ENCODE data around the gene ANKDD1B. TPM values are rescaled to one million over a fixed set of nuclear protein-coding genes. Genes with fewer than 3 reads are reported as not detected.

Gene ANKDD1B
- total RNA-seq, 6 experiments from 2014 or later = 0.17 to 0.26 TPM; not detected in 4

DNA sequence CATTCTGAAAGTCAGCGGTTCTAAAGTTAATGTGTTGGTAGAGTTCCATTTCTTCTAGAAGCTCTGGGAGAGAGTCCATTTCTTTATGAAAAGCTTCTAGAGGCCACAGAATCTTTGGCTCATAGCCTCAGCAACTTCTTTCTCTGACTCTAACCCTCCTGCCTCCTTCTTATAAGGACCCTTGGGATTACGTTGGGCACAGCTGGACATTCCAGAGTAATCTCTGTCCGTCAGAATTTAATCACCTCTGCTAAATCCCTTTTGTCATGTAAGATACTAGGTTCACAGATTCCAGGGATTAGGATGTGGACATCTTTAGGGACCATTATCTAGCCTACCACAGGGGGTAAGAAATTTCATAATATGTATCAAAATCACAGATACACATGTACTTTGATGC, 22.6 kb upstream of the ANKDD1B start:
- ATAC-seq (no peak), DNase-seq (no peak)
- 84% methylated on average over 3 of the region's 3 CpGs for WGBS (ENCODE audit: insufficient coverage, low coverage, low lambda C conversion rate, missing lambda C conversion rate)
- no peak overlapping the region for H3K27ac ChIP-seq
- TF ChIP-seq, protein P1, sequence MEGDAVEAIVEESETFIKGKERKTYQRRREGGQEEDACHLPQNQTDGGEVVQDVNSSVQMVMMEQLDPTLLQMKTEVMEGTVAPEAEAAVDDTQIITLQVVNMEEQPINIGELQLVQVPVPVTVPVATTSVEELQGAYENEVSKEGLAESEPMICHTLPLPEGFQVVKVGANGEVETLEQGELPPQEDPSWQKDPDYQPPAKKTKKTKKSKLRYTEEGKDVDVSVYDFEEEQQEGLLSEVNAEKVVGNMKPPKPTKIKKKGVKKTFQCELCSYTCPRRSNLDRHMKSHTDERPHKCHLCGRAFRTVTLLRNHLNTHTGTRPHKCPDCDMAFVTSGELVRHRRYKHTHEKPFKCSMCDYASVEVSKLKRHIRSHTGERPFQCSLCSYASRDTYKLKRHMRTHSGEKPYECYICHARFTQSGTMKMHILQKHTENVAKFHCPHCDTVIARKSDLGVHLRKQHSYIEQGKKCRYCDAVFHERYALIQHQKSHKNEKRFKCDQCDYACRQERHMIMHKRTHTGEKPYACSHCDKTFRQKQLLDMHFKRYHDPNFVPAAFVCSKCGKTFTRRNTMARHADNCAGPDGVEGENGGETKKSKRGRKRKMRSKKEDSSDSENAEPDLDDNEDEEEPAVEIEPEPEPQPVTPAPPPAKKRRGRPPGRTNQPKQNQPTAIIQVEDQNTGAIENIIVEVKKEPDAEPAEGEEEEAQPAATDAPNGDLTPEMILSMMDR (IDR thresholded peaks at IDR 0.05) = no peak
- H3K27me3 ChIP-seq = no peaks in the 10 kb centered on the region
- H3K4me1 ChIP-seq = no peaks in the 10 kb centered on the region
- intact Hi-C loops (cut with DNase I) = no loop called here
- no peaks in the 10 kb centered on the region for H3K9me3 ChIP-seq
- H3K36me3 ChIP-seq = peaks cover 0 to 11% (median 2%) of the 10 kb centered on the region in 4 donors
- no peak overlapping the region for H3K4me3 ChIP-seq

DNA sequence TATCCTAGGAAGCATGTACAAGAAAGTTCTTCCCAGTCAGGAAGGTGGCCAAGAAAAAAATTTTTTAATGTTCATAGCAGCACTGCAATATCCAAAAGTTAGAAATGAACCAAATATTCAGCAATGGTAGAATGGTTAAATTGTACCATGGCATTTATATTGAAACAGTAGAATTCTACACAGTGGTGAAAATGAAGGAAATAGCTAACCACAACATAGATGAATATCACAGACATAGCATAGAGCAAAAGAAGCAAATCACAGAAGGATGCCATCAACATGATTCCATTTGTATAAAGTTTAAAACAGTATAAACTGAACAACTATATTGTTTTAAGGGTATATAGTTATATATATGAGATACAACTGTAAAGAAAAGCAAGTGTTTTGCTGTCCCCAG, 10.7 kb upstream of the ANKDD1B start:
- TF ChIP-seq POLR2A (IDR thresholded peaks at IDR 0.05) = no peak
- TF ChIP-seq, protein P1 (IDR thresholded peaks at IDR 0.05) = no peak
- no peak for DNase-seq

GRCh38 chr5:75601567-75601966, 9.7 kb upstream of the ANKDD1B start:
- H3K4me1 ChIP-seq = no peaks in the 10 kb centered on the region
- TF ChIP-seq, protein P1 (IDR thresholded peaks at IDR 0.05) = no peak
- TF ChIP-seq POLR2A (IDR thresholded peaks at IDR 0.05) = no peak
- H3K9me3 ChIP-seq = no peaks in the 10 kb centered on the region
- no peaks in the 10 kb centered on the region for H3K27me3 ChIP-seq
- no peak overlapping the region for H3K27ac ChIP-seq
- intact Hi-C loops (cut with DNase I) = no loop called here
- no peak for ATAC-seq
- 100% methylated on average over 1 of the region's 1 CpG for WGBS (ENCODE audit: insufficient coverage, low coverage, low lambda C conversion rate, missing lambda C conversion rate)
- H3K4me3 ChIP-seq = no peak overlapping the region
- peaks cover 0 to under 1% (median 0%) of the 10 kb centered on the region in 4 donors for H3K36me3 ChIP-seq
- no peak for DNase-seq

More for the DNA sequence above, 10.7 kb upstream of the ANKDD1B start:
- Histone ChIP-seq H3K36me3 (peaks cover 0 to 4% (median 0%) of the 10 kb centered on the region in 4 donors), H3K27me3 (no peaks in the 10 kb centered on the region), H3K4me1 (no peaks in the 10 kb centered on the region), H3K9me3 (no peaks in the 10 kb centered on the region), H3K27ac (no peak overlapping the region), H3K4me3 (no peak overlapping the region)
- ATAC-seq = no peak
- intact Hi-C loops (cut with DNase I) = no loop called here

GRCh38 chr5:75601996-75602395, 9.3 kb upstream of the ANKDD1B start:
- Histone ChIP-seq H3K4me1 (no peaks in the 10 kb centered on the region), H3K27ac (no peak overlapping the region), H3K36me3 (no peaks in the 10 kb centered on the region), H3K27me3 (no peaks in the 10 kb centered on the region), H3K9me3 (no peaks in the 10 kb centered on the region), H3K4me3 (no peak overlapping the region)
- ATAC-seq = no peak
- WGBS (ENCODE audit: insufficient coverage, low coverage, low lambda C conversion rate, missing lambda C conversion rate) = 100% methylated on average over 3 of the region's 3 CpGs
- TF ChIP-seq, protein P1 (IDR thresholded peaks at IDR 0.05) = no peak
- no peak for TF ChIP-seq POLR2A (IDR thresholded peaks at IDR 0.05)
- intact Hi-C loops (cut with DNase I) = no loop called here
- DNase-seq = no peak

DNA sequence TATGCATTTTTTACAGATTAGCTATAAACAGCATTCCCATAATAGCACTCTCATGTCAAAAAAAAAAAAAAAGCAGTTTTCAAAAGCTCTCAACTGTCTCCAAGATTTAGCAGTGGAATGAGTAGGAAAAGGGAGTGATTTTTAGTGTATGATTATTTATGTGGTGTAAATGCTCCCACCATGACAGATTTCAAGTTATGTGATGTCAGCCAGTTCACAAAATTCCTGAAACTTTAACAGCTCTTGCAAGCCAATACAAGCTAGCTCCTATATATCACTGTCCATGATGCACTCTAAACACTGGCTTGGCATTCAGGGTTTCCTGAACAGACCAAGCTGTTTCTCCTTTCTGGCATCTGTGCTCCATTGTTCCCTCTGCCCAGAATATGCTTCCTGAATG, 7.9 kb upstream of the ANKDD1B start:
- intact Hi-C loops (cut with DNase I) = no loop called here
- H3K4me3 ChIP-seq = no peak overlapping the region
- H3K27me3 ChIP-seq = no peaks in the 10 kb centered on the region
- H3K36me3 ChIP-seq = no peaks in the 10 kb centered on the region
- ATAC-seq = no peak
- TF ChIP-seq, protein P1 (IDR thresholded peaks at IDR 0.05) = no peak
- no peak for TF ChIP-seq POLR2A (IDR thresholded peaks at IDR 0.05)
- no peak overlapping the region for H3K27ac ChIP-seq
- H3K4me1 ChIP-seq = no peaks in the 10 kb centered on the region
- H3K9me3 ChIP-seq = no peaks in the 10 kb centered on the region
- no peak for DNase-seq

Data from right lobe of liver (tissue), 6 donors.